ENCODE results near the gene DYNLL1.
A peak's percentile ranks its signal among the peaks of the same experiment; 100 is the strongest.
"Not testable (repeated sequence)": the region's sequence is repeated elsewhere in the genome, so short reads cannot be mapped to it uniquely, and the experiment has no call there.

The DYNLL1 gene

DNA sequence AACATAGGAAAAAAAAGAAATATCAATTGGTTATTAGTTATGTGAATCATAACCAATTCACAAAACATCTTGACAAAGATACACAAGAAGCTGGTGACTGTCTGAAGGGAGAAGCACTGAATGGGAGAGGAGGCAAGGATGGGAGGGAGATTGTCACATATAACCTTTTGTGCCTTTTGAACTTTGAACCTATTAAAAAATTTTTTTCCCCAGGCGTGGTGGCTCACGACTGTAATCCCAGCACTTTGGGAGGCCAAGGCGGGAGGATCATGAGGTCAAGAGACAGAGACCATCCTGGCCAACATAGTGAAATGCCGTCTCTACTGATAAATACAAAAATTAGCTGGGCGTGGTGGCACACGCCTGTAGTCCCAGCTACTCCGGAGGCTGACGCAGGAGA is 12.6 kb downstream of the DYNLL1 start:
- DNase-seq (ENCODE audit: low read depth in 2 of 2) = no peak

DNA sequence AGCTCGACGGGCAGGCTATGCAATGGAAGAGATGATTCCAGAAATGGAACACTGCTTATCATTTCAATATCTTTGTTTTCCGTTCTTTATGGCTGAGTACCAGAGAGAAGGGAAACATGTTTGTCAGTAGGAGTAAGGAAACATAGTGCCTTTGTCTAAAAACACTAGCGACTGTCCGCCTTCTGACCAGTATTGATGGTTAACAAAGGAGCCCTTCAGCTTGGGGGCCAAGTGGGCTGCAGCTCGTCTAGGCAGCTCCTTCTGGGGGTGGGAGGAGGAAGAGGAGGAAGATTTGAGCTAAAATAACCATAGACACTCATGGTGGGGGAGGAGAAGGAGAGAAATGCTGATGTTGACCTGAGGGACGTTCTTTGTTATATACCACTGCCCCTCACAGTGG is 18.1 kb downstream of the DYNLL1 start:
- DNase-seq (ENCODE audit: low read depth in 2 of 2) = no peak

DNA sequence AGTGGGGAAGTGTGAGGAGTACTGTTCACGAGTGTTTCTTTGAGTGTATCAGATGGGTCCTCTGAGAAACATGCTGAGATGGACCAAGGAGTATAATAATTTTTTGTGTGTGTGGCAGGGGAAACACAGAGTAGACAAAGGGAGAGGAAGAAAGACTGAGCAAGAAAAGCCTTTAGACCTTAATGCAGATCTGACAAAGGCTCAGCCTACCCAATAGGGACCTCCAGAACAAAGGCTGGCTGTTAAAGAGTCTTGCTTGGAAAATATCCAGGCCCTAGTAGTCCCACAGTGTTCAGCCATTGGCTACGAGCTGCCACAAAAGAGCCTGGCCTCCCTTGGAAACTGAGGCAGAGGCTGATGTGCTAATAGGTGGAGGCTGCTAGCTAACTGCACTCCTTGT is 19.6 kb downstream of the DYNLL1 start:
- DNase-seq (ENCODE audit: low read depth in 2 of 2) = no peak

DNA sequence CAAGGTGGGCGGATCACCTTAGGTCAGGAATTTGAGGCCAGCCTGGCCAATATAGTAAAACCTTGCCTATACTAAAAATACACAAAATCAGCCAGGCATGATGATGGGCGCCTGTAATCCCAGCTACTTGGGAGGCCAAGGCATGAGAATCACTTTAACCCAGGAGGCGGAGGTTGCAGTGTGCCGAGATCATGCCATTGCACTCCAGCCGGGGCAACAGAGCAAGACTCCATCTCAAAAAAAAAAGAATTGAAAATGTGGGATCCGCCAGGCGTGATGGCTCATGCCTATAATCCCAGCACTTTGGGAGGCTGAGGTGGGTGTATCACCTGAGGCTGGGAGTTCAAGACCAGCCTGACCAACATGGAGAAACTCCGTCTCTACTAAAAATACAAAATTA is 23.4 kb downstream of the DYNLL1 start:
- not testable (repeated sequence) for DNase-seq (ENCODE audit: low read depth in 2 of 2)

DNA sequence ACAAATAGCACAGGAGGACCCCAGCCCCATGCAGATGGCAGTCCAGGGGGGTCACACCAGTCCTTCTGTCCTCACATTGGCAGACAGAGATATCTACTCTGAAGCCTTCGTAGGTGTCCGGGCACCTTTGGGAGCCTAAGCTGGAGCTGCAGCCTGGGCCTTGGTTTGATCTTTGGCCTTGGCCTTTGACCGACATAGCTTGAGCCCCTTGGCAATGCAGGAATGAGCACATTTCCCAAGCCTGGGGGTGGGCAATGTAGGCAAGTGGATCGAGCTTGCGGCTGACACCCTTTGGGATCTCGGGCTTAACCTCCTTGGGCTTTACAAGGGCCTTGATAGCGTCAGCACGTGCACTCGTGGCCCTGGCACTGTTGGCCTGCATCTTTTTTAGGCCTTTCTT is 26.7 kb downstream of the DYNLL1 start:
- DNase-seq (ENCODE audit: low read depth in 2 of 2) = no peak

DNA sequence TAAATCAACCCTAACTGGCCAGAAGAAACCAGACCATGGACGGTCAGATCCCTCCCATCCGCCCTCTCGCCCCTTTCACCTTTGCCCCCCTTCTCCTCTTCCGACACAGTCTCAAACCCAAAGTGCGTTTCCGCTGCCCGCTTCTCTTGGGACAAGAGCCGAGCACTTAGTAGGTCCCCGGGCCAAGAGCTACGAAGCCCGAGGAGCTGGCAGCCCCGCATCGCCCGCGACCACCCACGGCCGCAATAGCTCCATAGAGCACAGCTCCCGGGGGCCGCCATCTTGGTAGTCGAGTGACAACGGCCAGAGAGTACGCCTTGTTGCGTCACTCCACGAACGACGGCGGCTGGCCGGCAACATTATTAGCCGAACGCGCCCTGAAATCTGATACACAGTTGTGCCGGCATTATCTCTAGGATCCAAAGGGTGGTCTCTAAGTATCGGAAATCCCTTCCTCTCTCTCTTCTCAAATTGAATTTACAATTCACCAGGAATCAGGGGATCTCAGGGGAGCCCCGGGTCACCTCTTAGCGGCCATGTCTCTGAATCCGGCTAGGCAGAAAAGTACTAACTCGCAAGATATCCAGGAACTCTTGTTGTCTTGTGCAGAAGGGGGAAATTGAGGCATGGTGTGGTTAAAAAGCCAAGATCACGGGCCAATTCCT is 33.1 kb downstream of the DYNLL1 start, which contains the start of gene COQ5:
TSS of gene COQ5 (minus strand) at position 298 of the 665 bp plus-strand sequence. CDS start at position 281, 17 bp downstream.
- DNase-seq (ENCODE audit: low read depth in 2 of 2) = peak; percentile 79 to 80

DNA sequence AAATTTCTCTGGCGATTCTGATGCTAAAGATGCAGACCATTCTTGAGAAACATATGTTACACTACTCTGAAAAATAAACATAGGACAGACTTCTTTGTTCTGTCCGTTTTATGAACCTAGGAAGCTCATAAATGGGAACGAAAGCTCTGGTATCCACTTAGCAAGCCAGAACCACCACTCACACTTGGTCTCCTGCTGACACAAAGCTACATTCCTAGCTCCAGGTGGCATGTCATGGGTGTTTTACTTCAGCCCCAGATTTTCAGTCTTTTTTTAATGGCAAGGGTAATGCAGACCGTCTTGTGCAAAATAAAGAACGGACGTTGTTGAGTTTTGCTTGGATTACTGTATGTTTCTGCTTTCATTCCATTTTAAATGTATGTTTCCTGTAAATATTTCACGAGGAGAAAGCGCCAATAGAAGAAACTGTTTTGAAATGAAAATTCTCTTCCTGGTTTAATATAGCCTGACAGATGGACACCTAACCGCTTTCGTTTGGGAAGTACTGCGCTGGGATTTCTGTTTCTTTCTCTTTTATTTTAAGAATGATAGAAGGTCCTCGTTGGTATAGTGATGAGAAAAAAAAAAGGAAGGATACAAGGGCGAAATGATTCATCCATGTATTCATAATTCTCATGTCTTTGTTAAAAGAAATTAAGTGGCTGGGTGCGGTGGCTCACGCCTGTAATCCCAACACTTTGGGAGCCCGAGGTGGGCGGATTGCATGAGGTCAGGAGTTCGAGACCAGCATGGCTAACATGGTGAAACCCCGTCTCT is 33.9 kb downstream of the DYNLL1 start:
- no peak for DNase-seq (ENCODE audit: low read depth in 2 of 2)

DNA sequence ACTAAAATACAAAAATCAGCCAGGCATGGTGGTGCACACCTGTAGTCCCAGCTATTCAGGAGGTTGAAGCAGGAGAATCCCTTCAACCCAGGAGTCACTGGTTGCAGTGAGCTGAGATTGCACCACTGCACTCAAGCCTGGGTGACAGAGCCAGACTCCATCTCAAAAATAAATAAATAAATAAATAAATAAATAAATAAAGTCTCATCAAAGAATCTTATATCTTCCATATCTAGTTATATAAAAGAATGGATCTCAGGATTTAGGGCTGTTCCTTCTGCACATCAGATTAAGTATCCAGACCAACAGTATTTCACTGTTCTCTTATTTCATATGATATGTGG is 34.5 kb downstream of the DYNLL1 start:
- not testable (repeated sequence) for DNase-seq (ENCODE audit: low read depth in 2 of 2)

DNA sequence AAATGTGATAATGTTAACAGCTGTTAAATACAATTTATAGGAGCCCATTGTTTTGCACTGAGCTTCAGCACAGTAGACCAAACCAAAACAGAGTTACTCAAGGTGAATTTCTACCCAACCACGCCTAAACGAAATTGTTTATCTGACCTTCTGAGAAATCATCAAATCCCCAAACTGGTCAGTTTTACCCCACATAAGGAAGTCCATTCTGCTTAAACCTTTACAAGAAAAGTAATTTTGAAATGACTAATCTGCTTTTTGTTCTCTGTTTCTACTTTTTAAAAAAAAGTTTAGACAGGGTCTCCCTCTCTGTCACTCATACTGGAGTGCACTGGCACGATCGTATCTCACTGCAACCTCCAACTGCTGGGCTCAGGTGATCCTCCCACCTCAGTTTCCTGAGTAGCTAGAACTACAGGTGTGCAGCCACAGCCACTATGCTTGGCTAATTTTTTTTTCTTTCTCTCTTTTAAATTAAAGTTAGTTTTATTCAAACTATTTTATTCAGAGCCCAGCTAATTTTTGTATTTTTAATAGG is 36.9 kb downstream of the DYNLL1 start:
- DNase-seq (ENCODE audit: low read depth in 2 of 2) = no peak

DNA sequence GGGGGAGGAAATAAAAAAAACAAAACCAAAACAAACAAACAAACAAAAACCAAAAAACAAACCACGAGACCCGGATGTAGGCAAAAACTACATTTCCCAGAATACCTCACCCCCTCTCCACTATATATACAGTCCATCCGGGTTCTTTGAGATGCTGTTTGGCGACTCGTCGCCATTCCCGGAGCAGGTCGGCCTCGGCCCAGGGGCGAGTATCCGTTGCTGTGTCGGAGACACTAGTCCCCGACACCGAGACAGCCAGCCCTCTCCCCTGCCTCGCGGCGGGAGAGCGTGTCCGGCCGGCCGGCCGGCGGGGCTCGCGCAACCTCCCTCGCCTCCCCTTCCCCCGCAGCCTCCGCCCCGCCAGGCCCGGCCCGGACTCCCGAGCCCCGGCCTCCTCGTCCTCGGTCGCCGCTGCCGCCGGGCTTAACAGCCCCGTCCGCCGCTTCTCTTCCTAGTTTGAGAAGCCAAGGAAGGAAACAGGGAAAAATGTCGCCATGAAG is 38.3 kb downstream of the DYNLL1 start, which contains the start of gene RNF10:
TSS of gene RNF10 (plus strand) at position 154 of the 500 bp plus-strand sequence. CDS start 456 bp downstream, outside the sequence.
- DNase-seq (ENCODE audit: low read depth in 2 of 2) = peak; percentile 32 to 39

DNA sequence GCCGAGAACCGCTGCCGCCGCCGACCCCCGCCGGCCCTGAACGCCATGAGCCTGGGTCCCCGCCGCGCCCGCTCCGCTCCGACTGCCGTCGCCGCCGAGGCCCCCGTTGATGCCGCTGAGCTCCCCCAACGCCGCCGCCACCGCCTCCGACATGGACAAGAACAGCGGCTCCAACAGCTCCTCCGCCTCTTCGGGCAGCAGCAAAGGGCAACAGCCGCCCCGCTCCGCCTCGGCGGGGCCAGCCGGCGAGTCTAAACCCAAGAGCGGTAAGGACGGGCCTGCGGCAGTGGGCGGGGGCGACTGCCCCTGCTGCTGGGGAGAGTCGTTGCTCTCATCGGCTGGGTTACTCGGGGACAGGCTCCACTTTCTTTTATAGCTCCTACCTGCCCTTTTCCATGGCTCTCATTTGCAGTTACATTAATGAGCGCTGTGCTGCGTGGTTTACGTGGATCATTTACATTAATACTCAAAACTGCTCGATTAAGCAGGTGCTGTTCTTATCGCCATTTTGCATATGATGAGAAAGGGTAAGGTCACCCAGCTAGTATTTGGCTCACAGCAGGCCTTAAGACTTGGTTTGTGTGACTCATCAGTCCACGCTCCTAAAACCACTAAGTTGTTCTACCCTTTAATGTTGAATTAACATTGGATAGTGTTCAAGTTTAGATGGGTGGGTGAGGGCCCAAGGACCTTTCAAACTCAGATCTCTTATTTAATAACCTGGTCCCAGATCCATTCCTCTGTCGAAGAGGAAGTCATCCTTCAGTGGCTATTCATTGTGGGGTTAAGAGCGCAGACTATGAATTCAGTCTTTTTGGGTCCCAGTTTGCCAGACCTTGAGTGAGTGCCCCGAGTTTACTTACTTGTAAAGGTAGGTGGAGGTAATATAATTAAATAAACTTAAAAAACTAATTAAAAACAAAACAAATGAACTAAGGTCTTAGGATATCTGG is 39.1 kb downstream of the DYNLL1 start:
- peak; percentile 27 to 37 for DNase-seq (ENCODE audit: low read depth in 2 of 2)

DNA sequence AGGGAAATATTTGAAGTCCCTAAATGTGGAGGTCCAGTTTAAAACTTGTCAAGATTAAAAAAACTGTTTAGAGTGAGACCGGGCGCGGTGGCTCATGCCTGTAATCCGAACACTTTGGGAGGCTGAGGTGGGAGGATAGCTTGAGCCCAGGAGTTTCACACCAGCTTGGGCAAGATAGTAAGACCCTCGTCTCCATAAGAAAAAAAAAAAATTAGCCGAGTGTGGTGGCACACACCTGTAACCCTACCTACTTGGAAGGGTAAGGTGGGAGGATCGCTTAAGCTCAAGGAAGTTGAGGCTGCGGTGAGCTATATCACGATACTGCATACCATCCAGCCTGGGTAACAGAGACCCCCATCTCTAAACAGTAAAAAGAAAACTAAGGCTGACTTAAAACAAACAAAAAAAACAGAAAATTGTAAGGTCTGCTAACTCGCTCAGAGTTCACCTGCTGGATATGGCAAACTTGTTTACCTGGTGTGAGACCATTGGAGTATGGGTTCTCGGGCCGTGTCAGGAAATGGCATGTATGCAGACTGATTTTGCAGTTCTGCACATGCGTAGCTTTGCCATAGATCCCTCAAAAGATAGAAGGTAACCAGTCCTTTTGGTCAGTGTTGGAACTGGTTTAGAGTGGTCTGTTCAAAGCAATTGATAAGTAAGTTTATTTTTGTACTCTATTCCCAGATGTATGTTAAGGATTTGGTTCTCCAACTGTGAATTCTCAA is 40.3 kb downstream of the DYNLL1 start:
- DNase-seq (ENCODE audit: low read depth in 2 of 2) = no peak

DNA sequence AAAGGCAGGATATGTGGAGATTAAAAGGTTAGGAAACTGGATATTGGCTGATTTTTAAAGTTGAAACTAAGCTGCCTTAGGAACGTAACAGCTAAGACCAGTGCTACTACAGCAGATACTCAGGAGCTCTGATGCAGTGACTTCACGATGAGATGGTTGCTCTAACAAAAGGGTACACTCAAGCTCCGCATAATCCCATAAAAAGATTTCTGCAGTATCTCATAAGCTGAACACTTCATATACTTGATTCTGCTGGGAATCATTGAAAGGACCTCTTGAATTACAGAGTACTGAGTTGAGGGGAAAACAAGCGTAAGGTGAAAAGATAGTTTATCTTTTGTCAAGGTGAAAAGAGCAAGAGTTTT is 41.9 kb downstream of the DYNLL1 start:
- DNase-seq (ENCODE audit: low read depth in 2 of 2) = no peak

DNA sequence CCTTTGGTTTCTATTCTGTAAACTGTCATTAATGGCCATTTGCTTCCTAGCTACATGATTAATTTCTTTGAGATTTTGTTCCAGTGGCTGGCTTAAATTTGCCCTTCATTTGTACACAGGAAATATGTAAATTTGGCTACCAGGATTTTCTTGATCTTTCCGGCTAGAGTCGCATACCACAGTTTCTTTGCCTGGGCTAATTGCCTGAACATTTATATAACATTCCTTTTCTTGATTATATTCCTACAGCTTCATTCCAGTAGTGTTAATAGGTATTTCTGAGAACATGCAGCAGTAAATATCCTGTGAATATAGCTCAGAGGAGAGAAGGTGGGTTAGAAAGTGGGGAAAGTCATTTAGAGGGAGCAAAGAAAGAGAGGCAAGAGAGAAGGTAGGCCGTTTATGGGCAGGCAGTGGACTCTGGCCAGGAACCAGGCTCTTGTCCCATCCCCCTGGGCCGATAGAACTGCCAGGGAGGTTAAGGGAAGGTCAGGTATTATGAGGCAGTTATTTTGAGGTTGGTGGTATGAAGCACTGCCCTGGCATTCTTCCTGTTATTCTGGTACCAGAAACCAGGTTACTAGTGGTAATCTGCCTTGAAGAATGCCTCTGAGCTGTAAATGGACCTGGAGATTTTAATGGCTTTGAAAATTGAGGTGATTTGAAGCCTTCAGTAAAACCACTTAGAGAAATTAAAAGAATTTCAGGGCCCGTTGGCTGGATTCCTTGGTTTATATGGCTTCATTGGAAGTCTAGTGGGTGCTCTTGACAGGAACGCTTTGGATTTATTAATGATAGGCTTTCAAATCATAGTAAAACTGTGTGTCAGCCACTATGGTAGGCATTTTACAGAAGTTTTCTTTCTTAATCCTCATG is 42.6 kb downstream of the DYNLL1 start:
- DNase-seq (ENCODE audit: low read depth in 2 of 2) = no peak

DNA sequence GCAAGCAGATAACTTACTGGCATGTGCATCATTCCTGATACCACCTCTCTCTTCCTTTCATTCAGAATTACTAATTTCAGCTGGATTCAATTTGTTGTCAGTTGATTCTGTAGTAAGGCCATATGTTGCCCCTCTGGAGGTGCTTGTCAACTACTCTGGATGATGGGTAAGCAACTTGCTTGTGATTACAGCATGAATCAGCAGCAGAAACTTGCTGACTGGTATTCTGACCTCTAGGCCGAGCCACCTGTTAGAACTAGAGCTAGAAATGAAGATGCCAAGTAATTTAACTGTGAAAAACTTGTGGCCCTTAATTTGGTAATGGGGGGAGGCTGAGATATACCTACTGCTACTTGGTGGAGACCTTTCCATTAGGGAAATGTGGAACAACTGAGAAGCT is 43.4 kb downstream of the DYNLL1 start:
- no peak for DNase-seq (ENCODE audit: low read depth in 2 of 2)

DNA sequence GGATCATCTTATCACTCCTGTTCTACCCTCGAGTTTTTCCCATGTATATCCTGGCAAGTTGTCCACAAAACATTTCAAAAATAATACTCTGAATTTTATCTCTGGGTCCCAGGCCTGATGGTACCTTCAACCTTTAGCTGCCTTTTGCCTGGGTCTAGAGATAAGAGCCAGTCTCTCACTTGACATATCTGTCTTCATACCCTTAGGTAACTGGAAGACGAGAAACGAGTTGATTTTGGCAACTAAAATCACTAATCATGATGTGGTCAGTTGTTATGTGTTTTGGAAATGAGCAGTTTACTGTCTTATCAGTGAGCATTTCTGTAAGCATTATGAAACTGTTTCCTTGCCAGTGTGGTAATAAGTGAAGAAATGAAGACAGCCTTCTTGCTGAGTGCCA is 44.5 kb downstream of the DYNLL1 start:
- no peak for DNase-seq (ENCODE audit: low read depth in 2 of 2)

DNA sequence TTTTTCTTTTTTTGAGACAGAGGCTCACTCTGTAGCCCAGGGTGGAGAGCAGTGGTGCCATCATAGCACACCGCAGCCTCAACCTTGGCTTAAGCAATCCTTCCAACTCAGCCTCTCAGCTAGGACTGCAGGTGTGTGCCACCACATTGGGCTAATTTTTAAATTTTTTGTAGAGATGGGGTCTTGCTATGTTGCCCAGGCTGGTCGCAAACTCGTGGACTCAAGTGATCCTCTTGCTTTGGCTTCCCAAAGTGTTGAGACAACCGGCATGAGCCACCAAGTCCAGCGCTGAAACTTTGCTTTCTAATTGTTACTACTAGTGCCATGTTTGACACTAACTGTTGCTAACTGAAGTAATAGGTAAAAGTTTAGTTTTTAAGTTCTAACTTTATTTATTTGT is 46.3 kb downstream of the DYNLL1 start:
- DNase-seq (ENCODE audit: low read depth in 2 of 2) = no peak

DNA sequence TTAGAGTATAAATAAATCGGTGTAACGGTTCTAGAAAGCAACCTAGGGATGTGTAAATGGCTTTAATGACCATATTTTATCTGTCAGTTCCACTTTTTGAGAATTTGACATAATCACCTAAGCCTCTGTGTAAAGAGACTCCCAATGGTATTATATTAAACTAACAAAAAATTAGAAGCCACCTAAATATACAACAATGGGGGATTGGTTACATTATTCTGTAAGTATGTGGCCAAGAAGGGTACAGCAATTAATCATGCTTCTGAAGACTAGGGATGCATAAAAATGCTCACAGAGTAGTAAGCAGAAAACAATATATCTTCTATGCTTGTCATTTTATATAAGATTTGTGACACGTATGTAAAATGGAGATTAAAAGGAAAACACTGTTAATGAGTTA is 48.8 kb downstream of the DYNLL1 start:
- DNase-seq (ENCODE audit: low read depth in 2 of 2) = no peak

DNA sequence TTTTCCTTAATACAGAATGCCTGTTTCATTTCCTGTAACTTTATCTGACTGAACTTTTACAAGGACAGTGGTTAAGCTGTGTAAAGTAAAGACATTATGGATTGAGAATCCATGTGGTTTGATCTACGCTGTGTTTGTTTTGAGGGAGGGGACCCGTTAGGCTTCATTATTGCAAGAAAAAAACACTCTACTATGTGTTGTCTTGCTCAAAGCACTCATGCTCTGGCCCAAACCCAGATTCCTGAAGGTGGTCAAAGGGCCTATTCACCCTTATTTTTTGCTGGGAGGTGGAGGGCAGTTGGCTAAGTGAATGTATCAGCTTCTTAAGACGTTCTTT is 50.1 kb downstream of the DYNLL1 start:
- DNase-seq (ENCODE audit: low read depth in 2 of 2) = no peak
